ENCODE results near the gene TCEA3. TPM values are rescaled to one million over a fixed set of nuclear protein-coding genes. Genes with fewer than 3 reads are reported as not detected.

The TCEA3 gene
- total RNA-seq, 1 experiment from 2014 or later: 1.5 TPM

DNA sequence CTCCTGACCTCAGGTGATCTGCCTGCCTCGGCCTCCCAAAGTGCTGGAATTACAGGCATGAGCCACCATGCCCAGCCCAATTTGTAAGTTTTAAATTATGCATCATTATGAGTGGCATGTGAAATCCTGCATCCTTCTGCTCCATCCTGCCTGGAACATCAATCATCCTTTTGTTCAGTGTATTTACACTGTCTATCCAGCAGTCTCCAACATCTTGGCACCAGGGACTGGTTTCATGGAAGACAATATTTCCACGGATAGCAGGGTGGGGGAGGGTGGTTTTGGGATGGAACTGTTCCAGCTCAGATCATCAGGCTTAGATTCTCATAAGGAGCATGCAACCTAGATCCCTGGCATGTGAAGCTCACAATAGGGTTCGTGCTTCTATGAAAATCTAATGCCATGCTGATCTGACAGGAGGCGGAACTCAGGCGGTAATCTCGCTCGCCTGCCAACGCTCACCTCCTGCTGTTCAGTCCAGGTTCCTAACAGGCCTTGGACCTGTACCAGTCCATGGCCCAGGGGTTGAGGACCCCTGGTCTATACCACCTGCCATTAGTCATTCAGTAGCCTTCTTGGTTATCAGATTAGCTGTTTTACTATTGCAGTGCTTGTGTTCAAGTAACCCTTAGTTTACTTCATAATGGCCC, 22.2 kb upstream of the TCEA3 start:
- DNase-seq (ENCODE audit: low read depth): no peak

DNA sequence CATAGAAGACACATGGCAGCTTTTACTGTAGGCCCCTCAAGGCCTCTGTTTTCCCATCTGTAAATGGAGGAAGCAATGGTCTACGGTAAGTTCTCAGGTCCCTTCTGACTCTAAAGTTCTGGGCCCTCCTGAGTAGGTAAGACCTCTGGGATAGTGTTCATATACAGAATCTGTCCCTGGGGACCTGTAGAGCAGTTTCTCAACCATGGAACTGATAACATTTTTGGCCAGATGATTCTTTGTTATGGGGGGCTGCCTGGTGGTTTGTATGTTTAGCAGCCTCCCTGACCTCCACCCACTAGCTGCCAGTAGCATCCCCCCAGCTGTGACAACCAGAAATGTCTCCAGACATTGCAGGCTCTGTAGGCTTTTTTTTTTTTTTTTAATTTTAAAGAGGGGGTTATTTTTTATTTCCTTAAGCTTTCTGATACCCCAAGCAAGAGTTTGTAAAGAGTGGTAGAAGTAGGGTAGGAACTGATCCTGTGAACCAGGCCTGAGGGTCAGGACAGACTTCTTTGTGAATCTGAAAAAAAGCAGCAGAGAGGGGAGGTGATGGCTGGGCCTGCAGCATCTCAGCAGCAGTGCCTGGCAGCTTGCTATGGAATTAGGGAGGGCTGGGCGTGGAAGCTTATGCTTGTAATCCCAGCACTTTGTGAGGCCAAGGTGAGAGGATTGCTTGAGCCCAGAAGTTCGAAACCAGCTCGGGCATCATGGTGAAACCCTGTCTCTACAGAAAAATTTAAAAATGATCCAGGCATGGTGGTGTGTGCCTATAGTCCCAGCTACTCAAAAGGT, 20.2 kb upstream of the TCEA3 start:
- DNase-seq (ENCODE audit: low read depth): no peak

DNA sequence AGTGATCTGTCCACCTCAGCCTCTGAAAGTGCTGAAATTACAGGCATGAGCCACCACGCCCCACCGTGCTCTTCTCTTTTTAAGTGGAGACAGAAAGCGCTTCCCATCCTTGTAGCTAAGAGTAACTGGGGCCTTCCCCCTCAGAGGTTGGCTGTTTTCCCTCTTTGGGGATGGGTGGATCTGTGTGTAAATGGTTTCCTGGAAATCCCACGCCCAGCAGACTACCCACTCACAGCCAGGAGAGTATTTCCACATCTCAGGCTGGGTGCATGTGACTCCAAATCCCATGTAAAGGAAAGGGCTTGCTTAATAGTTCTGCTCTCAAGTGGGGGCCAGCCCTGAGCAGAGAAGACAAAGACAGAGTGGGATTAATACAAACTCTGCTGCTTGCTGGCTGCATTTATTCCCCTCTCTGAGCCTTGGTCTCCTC, 19.6 kb upstream of the TCEA3 start:
- DNase-seq (ENCODE audit: low read depth): no peak

DNA sequence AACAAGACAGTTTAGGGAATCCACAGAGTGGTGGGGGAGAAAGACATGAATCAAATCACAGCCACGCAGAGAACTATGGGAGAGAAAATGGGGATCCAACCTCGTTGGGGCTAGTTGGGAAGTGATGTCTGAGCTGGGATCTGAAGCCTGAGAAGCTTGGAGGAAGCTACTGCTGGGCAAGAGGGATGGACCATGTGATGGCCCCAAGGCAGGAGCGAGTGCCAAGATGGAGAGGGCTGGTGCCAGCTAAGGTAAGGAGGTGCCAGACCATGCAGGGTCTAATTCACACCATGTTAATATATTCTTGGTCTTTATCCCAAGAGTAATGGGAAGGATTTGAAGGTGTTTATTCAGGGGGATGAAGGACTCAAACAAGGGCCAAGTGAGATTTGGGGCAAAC, 18.2 kb upstream of the TCEA3 start:
- DNase-seq (ENCODE audit: low read depth): no peak

DNA sequence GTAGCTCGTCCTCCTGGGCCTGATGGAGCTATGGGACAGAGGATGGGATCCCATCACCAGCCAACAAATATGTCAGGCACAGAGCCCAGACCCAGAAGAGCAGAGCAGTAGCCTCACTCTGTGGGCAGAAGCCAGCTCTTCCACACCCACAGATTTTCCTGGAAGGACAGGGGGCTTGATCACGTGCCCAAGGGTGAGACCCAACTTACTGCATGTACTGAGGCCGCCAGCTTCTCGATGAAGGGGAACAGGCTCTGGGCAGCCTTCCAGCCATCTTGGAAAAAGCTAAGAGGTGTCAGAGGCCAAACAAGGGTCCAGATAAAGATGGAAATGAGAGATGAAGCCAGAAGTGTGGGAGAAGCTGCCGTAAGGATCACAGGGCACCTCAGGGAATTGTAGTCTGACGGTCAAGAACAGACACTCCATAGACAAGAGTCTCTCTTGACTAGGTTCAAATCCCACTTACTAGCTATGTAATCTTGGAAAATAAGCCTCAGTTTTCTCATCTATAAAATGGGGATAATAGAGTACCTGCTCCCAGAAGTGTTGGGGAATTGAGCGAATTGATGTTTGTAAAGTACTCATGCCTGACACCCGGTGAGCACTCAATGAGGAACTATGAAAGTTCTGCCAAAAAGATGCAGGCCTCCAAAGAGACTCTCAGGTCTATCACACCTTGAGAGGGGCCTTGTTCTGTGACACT, 17.0 kb upstream of the TCEA3 start:
- DNase-seq (ENCODE audit: low read depth): no peak

DNA sequence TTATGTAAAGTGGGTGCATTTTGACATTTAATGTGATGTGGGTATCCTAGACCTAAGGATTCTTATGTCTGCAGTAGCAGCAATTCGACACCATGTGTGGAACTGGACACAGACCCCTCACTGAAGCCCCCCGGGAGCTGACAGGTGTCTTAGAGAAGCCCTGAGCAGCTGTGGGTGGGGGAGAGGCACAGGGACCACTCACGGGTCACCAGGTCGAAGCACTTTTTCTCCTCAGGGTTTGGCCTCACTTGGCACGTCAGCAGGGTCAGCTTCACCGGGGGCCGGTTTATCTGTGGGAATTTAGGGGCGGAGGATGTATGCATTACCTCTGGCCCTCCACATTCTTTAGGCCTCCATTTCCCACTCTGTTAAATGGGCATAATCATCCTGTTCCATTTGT, 14.0 kb upstream of the TCEA3 start:
- DNase-seq (ENCODE audit: low read depth): no peak

DNA sequence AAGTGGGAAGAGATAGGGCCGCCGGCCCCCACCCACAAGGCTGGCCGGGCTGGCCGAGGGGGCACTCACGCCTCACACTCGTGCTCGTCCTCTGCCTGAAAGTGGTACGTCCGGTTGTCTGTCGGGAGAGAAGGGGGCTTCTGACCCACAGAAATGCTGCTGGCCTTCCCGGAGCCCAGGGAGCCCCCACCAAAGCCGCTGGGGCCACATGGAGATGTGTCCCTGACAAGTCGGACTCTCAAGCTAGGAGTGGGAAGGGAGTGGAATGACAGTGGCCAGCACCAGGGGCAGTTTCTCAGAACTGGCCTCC, 12.8 kb upstream of the TCEA3 start:
- no peak for DNase-seq (ENCODE audit: low read depth)

DNA sequence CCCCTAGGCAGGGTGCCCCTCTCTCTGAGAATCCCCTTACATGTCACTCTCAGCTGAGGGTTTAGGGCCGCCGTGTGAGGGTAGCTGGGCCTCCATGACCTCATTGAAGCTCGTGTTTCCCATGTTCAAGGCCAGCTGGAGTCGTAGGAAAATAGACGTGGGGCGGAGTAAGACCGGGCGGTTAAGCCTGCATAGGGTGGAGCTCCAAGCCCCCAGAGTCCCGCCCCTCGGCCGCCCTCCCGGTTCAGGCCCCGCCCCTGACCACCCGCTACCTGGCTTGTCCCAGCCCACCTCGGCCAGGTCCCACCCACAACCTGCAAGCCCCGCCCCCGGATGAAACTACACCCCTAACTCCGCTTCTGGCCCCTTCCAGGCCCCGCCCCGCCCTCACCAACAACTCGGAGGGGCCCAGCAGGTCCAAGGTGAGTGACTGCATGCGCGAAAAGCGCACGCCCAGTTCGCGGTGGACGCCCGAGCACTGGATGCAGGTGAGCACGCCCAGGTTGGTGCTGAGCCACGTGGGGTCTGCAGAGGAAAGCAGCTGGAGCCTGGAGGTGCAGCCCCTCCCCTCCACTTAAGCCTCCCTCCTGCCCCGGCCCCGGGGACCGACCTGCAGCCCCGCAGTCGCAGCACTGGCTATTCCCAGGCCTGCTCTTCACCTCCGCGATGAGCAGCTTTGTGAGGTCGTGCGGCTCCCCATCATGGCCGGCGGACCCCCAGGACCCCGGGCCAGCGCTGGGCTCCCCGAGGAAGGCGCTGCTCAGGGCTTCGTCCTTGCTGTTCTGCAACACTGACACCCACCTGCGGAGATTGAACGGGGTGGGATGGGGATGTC, 12.2 kb upstream of the TCEA3 start:
- DNase-seq (ENCODE audit: low read depth): no peak

DNA sequence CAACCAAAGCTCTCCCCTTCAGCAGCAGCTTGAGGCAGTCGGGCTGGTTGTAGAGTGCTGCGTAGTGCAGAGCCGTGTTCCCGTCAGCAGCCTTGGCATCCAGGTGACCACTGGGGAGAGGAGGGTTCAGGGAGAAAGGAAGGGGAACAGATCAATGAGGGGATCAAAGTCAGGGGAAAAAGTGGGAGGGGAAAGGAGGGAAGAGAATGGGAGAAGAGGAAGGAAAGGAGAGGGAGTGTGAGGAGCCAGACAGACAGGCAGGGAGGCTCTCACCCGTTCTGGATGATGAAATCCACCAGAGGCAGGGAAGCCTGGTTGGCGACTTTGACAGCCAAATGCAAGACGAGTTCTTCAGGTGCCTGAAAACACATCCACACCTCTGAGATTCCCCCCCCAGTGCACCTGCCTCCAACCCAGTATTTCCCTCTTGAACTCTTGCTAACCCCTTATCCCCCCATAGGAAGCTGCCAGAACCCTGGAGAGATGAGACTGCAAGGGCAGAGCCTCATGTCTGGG, 9.8 kb upstream of the TCEA3 start:
- DNase-seq (ENCODE audit: low read depth): no peak

DNA sequence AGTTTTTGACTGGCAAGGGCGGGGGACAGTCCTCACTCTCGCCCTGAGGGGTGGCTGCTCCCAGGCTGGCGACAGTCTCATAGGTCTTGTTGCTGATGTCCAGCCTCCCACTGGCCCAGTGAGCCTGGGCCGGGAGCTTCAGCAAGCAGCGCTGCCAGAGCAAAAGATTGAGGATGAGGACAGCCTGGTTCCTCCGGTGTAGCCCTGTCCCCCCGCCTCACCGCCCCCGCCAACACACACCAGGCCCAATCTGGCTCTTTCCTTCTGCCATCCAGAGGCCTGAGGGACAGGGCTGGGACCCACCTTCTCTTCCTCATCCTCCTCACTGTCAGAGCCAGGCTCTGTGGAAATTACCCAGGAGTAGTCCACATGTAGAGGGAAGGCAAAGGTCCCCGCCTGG, 8.6 kb upstream of the TCEA3 start:
- no peak for DNase-seq (ENCODE audit: low read depth)

DNA sequence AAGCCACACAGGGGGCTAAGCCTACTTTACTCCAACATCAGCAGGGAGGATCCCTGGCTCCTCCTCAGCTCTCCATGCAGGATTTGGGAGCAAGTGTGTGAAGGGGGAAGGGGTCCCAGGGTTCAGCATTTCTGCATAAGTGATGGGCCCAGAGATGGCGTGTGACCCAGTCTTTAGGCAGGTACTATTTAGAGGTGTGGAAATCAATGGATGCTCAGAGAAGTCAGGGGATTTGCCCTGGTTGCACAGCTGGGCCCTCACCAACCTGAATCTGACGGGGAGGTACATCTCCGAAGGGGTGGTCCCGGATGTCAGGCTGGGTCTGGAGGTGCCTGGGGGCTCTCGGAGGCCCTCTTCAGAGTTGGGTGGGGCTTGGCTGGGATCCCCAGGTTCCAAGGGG, 6.9 kb upstream of the TCEA3 start:
- DNase-seq (ENCODE audit: low read depth): no peak

DNA sequence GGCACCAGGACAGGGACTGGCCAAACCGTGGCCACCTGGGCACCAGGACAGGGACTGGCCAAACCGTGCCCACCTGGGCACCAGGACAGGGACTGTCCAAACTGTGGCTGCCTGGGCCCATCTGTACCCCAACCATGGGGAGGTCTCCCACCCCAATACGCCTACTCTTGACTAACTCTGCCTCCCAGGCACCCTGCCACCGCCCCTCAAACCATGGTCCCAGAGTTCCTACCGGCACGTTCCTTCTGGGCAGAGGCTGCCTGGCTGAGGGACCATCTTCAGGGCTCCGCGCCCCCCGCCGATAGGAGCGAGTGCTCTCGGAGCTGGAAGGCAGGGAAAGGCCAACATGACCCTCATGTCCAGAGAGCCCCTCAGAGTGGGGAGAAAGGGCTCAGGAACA, 6.3 kb upstream of the TCEA3 start:
- no peak for DNase-seq (ENCODE audit: low read depth)

DNA sequence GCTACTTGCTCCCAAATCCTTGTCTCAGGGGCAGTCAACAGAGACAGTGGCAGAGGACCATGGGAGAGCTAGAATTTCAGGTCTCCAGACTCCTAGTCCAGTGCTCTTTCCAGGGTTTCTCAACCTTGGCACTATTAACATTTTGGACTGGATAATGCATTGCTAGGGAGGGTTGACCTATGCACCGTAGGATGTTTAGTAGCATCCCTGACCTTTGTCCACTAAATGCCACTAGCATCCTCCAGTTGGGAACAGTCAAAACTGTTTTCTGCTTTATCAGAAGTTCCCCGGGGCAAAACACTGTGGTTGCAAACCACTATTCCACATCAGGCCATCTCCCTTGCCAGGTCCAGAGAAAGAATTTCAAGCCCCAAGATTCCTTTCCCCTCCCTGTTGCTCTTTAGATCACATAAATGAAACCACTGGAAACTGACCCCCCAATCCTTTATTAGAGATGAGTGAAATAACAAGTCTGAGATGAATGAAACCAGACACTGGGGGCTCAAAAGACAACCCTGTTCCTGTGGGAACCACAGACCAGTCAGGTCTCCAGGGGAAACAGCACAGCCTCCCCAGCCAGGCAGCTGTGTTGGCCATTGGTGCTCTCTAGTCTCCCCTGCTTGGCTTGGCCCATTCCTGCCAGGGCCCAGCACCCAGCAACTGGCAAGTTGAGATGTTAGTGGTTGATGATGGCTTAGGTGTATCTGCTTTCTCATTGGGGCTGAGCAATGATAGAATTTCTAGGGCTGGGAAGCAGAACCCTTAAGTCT, 3.8 kb upstream of the TCEA3 start:
- DNase-seq (ENCODE audit: low read depth): peak; percentile 36

DNA sequence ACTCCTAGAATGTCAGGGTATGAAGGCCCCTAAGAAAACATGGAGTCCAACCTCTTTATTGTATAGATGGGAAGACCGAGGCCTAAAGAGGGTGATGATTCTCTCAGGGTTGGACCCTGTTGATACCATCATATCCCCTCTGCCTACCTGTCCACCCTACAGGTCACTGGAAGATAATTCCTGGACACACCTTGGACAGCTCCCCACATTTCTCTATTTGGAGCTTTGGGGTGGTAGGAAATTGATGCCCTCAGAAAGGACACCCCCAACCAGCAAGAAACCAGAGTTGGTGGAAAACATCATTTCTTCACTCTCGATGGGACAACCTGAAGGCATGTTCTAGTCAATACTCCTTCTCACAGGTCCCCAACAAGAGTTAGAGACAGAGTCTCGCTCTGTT, 3.0 kb upstream of the TCEA3 start:
- no peak for DNase-seq (ENCODE audit: low read depth)

DNA sequence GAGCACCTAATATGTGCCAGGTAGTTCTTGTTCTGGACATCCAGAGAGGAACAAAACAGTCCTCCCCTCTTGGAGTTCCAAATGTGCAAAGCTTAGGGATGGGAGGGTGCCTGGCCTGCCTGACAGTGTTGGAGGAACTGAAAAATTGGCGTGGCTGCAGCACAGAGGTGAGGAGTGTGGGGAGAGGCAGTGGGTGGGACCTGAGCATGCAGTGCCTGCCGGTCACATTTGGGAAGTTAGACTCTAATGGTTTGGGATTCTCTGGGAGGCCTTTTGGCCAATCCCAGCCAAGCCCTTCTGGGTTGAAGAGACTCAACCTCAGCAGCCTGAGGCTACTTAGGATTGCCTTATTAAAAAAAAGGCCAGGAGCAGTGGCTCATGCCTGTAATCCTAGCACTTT, 2.3 kb upstream of the TCEA3 start:
- DNase-seq (ENCODE audit: low read depth): no peak

DNA sequence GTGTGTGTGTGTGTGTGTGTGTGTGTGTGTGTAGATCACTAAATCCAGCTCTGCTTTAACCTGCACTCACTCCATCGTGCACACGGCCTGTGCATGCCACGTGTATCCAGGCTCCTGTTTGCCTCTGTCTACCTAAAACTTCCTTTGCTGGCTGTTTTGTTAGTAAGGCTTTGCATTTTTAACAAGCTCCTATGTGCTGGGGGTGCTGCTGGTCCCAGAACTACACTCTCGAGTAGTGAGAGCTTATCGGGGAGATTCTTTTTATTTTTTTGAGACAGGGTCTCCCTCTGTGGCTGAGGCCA, 596 bp upstream of the TCEA3 start:
- no peak for DNase-seq (ENCODE audit: low read depth)

DNA sequence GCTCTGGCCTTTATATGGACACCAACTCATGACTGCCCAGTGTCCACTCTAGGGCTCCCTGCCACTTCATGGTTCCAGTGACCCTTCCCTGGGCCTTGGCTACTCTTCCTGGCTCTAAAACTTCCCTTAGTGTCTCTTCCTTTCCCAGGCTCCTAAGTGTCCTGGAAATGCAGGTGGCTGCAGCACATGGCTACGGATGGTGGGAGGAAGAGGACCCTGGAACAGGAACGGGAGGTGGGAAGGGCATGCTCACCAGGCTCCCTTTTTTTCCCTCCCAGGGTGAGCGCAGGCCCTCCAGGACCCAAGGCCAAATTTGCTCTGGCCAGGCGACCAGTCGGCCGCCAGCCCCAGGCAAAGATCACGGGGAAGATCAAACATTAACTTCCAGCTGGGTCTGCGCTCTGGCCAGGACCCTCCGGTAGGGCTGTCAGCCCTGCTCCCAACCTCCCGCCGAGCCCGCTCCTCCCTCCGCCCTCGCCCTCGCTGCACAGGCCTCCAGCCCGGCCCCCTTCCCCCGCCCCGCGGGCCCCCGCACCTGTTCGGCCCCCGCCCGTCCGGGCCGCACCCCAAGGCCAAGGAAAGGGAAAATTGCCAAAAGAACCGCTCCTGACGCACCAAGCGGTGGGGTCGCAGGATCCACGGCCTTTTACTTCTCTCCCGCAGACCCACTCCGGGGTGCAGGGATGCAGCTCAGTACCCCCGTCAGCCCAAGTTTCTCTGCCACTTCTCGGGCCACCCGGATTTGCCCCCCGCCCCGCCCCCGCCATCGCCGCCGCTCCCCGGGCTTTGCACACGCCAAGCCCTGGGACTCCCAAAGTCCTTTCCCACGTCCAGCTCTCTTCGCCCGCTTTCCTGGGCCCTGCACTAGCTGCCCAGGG, 894 bp downstream of the TCEA3 start:
- no peak for DNase-seq (ENCODE audit: low read depth)

DNA sequence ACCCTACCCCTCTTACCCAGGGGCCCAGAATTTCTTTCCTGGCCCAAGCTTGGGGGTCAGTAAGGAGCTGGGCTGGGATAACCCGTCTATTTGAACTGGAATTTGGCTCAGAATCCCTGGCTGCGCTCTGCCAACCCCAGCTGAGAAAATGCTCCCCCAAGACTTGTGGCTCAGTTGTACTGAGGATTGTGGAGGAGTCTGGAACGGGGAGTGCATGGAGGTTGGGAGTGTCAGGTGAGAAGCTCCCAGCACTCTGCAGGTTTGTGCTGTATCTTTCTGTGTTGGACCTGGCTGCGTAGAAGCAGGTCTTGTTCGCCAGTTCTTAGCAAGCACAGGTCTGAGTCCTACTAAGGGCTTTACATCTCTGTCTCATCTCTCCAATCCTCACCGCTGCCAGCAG, 1.6 kb downstream of the TCEA3 start:
- no peak for DNase-seq (ENCODE audit: low read depth)

DNA sequence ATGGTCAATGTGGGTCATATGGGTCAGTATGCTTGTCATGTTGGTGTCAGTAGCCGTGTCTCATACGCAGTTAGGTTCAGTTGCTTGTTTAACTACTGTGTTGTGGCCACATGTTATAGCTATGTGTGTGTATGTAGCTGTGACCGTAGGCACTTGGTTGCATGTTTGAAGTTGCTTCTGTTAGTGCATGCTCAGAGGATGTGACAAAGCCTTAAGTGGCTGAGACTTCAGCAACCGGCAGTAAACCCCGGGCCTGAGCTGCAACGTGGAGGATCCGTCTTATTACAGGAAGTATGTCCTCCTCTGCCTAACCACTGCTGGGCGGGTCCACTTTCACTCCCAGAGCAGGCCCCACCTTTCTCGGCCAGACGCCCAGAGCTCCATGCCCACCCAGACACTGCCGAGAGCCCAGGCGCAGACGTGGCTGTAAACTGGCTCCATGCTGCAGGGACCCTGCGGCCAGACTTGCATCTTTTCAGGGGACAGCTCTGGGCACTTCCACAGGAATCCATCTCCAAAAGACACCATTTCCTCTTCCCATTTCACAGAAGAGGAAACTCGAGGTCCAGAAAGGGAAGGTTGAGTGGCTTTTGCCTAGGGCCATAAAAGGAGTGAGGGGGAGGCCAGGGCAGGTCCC, 2.2 kb downstream of the TCEA3 start:
- DNase-seq (ENCODE audit: low read depth): peak; percentile 66

DNA sequence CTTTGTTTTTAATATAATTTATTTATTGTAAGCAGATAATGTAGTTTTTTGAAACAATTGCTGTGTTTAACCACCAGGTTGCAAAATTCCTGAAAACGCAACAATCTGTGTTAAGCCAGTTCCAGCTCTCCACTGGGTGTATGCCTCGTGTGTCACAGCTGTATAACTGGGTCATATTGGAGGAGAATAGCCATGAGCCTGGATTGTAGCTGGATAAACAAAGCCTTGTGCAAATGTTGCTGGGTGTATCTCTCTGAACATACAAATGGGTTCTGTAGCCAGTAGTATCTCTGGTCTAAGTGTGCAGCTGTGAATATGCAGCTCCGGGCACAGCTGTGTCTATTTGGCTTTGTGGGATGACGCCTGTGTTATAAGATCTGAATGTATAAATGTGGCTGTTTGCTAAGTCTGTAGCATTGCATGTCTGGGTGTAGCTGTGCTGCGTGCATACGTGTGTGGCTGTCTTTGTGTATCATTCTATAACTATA, 2.8 kb downstream of the TCEA3 start:
- DNase-seq (ENCODE audit: low read depth): peak; percentile 74
